Activated naive CD8-positive, alpha-beta T cell treated with anti-CD3 and anti-CD28 coated beads, Interleukin-2, amount 50 U/mL, for 24 hours (primary cell): ENCODE measurements around the gene ZER1.

Experiments used
- ATAC-seq: fragments of 150-1000 bp; cut with Tn5 transposase; one replicate; pipeline ENCODE4 v1.10.0; 2021
- DNase-seq: peaks from one replicate; pipeline ENCODE4 v3.0.0; 2021
- H3K27ac Mint-ChIP-seq: one replicate; pipeline ENCODE4 v1.8.0; 2021; ENCODE audit warnings: mild to moderate bottlenecking, mixed read lengths
- H3K27me3 Mint-ChIP-seq: one replicate; pipeline ENCODE4 v1.8.0; 2021; ENCODE audit warnings: mixed read lengths
- H3K36me3 Mint-ChIP-seq: one replicate; pipeline ENCODE4 v1.8.0; 2021; ENCODE audit warnings: low read depth, mixed read lengths
- H3K4me1 Mint-ChIP-seq: one replicate; pipeline ENCODE4 v1.8.0; 2021; ENCODE audit warnings: mixed read lengths
- H3K4me3 Mint-ChIP-seq: one replicate; pipeline ENCODE4 v1.8.0; 2021; ENCODE audit warnings: mild to moderate bottlenecking, moderate library complexity, mixed read lengths
- H3K9me3 Mint-ChIP-seq: one replicate; pipeline ENCODE4 v1.8.0; 2021; ENCODE audit warnings: mixed read lengths

ZER1 gene

DNA sequence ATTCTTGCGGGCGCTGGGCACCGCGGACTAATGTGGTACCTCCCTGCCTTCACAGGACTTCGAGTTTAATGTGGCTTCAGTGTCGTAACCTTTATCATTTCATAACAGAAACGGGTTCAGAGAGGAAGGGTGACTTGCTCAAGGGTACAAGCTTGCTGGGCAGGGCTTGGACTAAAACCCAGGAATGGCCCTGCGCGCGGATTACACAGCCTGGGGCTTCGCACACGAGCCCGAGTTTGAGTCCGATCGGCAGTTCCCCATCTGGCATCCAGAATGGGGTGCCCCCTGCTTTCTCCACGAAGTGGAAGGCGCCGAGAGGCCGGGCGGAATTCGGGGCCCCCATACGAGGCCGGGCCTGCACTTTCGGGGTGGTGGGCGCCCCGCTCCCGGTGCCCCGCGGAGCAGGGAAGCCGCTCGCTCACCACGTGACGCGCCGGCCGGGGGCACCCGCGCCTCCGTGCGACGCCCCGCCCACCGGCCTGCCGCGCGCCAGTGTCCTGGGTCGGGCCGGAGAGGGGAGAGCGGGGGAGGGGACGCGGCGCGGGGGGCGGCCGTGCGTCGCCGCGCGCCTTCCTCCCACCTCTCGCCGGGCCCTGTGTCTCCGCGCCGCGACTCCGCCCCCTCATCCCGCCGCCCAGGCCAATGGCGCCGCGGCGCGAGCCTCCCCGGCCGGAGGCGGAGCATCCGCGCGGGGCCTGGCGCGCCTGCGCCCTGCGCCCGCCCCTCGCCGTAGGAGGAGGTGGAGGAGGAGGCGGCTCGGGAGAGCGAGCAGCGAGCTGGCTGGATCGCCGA is 83.0 kb downstream of the ZER1 start, which contains the start of gene SET:
SET (plus strand) TSS at position 722 of the 792 bp plus-strand sequence. CDS start 361 bp downstream, outside the sequence.
- Mint-ChIP-seq H3K36me3 (peaks cover 39% of the 10 kb centered on the region), H3K9me3 (no peaks in the 10 kb centered on the region), H3K27ac (peak within 1 kb of the TSS; percentile 92), H3K4me1 (peaks cover 71% of the 10 kb centered on the region), H3K4me3 (peak within 1 kb of the TSS; percentile 91), H3K27me3 (no peaks in the 10 kb centered on the region)
- ATAC-seq = peak; percentile 72
- DNase-seq = peak; percentile 97

DNA sequence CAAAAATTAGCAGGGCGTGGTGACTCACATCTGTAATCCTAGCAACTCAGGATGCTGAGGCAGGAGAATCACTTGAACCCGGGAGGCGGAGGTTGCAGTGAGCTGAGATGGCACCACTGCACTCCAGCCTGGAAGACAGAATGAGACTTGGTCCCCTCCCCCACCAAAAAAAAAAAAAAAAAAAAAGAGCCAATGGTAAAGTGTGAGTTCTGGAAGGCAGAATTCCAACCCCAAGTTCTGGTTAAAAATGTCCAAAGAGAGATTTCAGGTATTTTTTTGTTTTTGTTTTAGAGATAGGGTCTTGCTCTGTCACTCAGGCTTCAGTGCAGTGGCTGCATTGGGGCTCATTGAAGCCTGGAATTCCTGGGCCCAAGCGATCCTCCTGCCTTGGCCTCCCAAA is 84.3 kb downstream of the ZER1 start:
- Mint-ChIP-seq H3K9me3 (no peaks in the 10 kb centered on the region), H3K4me1 (peaks cover 64% of the 10 kb centered on the region), H3K27ac (peak overlapping the region; percentile 92), H3K4me3 (peak overlapping the region; percentile 80), H3K27me3 (no peaks in the 10 kb centered on the region), H3K36me3 (peaks cover 32% of the 10 kb centered on the region)
- ATAC-seq (no peak), DNase-seq (no peak)

DNA sequence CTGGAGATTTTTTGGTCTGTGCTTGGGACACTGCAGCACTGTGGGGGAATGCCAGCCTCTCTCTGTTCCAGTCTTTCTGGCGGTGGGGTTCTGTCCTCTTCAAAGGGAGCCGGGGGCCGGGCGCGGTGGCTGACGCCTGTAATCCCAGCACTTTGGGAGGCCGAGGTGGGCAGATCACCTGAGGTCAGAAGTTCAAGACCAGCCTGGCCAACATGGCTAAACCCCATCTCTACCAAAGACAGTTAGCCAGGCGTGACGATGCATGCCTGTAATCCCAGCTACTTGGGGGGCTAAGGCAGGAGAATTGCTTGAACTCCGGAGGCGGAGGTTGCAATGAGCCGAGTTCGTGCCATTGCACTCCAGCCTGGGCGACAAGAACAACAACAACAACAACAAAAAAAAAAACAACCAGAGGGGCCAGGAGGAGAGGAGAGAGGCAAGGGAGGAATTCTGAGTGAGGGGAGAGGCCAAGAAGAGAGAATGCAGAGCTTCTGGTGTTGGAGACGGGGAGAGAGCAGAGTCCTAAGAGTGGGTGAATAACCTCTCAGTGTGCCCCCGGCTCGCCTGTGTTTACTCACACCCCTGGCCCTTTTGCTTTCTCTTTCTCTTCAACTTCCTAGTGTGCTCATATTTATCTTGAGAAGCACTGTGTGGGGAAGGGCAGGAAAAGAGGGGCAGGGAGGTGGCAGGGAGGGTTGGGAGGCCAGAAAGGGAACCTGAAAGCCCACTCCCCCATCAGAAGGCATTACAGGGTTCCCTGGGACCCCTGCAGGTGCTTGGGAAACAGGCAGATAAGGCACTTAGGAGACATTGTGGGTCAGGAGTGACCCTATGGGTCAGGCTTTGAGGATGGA is 85.9 kb downstream of the ZER1 start:
- H3K27ac Mint-ChIP-seq = peak overlapping the region; percentile 99
- no peaks in the 10 kb centered on the region for H3K27me3 Mint-ChIP-seq
- H3K4me3 Mint-ChIP-seq = peak overlapping the region; percentile 100
- no peaks in the 10 kb centered on the region for H3K9me3 Mint-ChIP-seq
- ATAC-seq = peak; percentile 27
- peaks cover 54% of the 10 kb centered on the region for H3K4me1 Mint-ChIP-seq
- peak; percentile 39 for DNase-seq
- peaks cover 23% of the 10 kb centered on the region for H3K36me3 Mint-ChIP-seq

GRCh38 chr9:128684325-128685199 is 87.2 kb downstream of the ZER1 start:
- ATAC-seq (peak; percentile 59), DNase-seq (peak; percentile 84)
- Mint-ChIP-seq H3K27ac (peak overlapping the region; percentile 99), H3K4me3 (peak overlapping the region; percentile 100), H3K36me3 (peaks cover 16% of the 10 kb centered on the region), H3K27me3 (no peaks in the 10 kb centered on the region), H3K4me1 (peaks cover 54% of the 10 kb centered on the region), H3K9me3 (no peaks in the 10 kb centered on the region)

- peaks cover 54% of the 10 kb centered on the region for H3K4me1 Mint-ChIP-seq
- H3K27me3 Mint-ChIP-seq = no peaks in the 10 kb centered on the region
- H3K4me3 Mint-ChIP-seq = peak overlapping the region; percentile 100
- ATAC-seq (no peak), DNase-seq (no peak)
- no peaks in the 10 kb centered on the region for H3K9me3 Mint-ChIP-seq
- peaks cover 16% of the 10 kb centered on the region for H3K36me3 Mint-ChIP-seq
- H3K27ac Mint-ChIP-seq = peak overlapping the region; percentile 99
Measured at GRCh38 chr9:128684065-128684324, 87.7 kb downstream of the ZER1 start.

DNA sequence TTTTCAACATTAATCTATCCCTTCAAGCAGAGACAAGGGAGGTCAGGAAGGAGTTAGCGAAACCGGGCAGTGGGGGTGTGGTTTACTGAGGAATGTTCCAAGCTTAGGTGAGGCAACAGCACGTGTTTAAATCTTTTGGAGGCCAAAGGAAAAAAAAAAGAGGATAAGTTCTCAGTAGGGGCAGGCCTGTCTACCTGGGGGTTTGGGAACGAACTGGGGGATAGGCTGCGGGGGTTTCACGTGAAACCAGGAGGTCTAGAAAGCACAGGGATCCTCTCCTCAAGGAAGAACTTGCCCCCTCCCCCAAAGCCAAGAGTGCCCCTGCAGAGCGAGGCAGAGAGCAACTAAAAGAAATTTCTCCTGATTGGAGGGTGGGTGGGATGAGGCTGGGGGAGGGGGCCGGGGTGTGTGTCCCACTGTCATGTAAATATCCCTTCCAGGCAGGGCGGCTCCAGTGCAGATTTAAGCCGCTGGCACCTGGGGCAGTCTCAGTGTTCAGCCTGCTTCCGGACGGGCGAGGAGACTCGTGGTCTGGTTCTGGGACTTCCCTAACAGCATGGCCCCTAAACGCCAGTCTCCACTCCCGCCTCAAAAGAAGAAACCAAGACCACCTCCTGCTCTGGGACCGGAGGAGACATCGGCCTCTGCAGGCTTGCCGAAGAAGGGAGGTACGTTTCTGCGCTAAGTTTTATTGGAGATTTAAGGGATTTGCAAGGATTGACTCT is 88.2 kb downstream of the ZER1 start:
- ATAC-seq (peak; percentile 10), DNase-seq (peak; percentile 63)
- Mint-ChIP-seq H3K27me3 (no peaks in the 10 kb centered on the region), H3K4me1 (peaks cover 53% of the 10 kb centered on the region), H3K36me3 (peaks cover 16% of the 10 kb centered on the region), H3K27ac (peak overlapping the region; percentile 99), H3K4me3 (peak overlapping the region; percentile 100), H3K9me3 (no peaks in the 10 kb centered on the region)
